ENCODE results near the gene PYCR2. TPM values are rescaled to one million over a fixed set of nuclear protein-coding genes. Genes with fewer than 3 reads are reported as not detected.

PYCR2 gene
- total RNA-seq, 4 donors from 2014 or later: 23.0 to 35.1 (median 28.0) TPM

GRCh38 chr1:225946803-225947202 lies 22.8 kb upstream of the PYCR2 start:
- no peak for DNase-seq
- peaks cover 0 to 23% (median 0%) of the 10 kb centered on the region in 4 donors for H3K27me3 ChIP-seq
- H3K27ac ChIP-seq: no peak overlapping the region
- peaks cover 0 to 12% (median 6%) of the 10 kb centered on the region in 3 donors for H3K4me1 ChIP-seq
- H3K4me3 ChIP-seq: no peak overlapping the region
- TF ChIP-seq CTCF (IDR thresholded peaks at IDR 0.05) (no peak), POLR2A (IDR thresholded peaks at IDR 0.05) (no peak)
- no peaks in the 10 kb centered on the region for H3K36me3 ChIP-seq
- intact Hi-C loops (cut with DNase I): no loop called here
- WGBS, 2 donors: 91 to 94% methylated on average over 5 of the region's 5 CpGs
- no peaks in the 10 kb centered on the region for H3K9me3 ChIP-seq

GRCh38 chr1:225946082-225946620 lies 22.1 kb upstream of the PYCR2 start:
- peaks cover 0 to 20% (median 0%) of the 10 kb centered on the region in 4 donors for H3K27me3 ChIP-seq
- TF ChIP-seq CTCF (IDR thresholded peaks at IDR 0.05) (no peak), POLR2A (IDR thresholded peaks at IDR 0.05) (no peak)
- DNase-seq: no peak
- intact Hi-C loops (cut with DNase I): no loop called here
- H3K4me1 ChIP-seq: peaks cover 0 to 19% (median 12%) of the 10 kb centered on the region in 3 donors
- no peaks in the 10 kb centered on the region for H3K36me3 ChIP-seq
- H3K9me3 ChIP-seq: no peaks in the 10 kb centered on the region
- H3K27ac ChIP-seq: no peak overlapping the region
- H3K4me3 ChIP-seq: no peak overlapping the region
- WGBS, 2 donors: 75 to 84% methylated on average over 2 to 4 of the region's 4 CpGs

GRCh38 chr1:225945564-225945963 lies 21.5 kb upstream of the PYCR2 start:
- WGBS, 2 donors: 73 to 75% methylated on average over 4 of the region's 4 CpGs
- H3K4me1 ChIP-seq: peaks cover 0 to 24% (median 18%) of the 10 kb centered on the region in 3 donors
- peaks cover 0 to 14% (median 0%) of the 10 kb centered on the region in 4 donors for H3K27me3 ChIP-seq
- no peak overlapping the region for H3K27ac ChIP-seq
- no peaks in the 10 kb centered on the region for H3K36me3 ChIP-seq
- TF ChIP-seq POLR2A (IDR thresholded peaks at IDR 0.05) (no peak), CTCF (IDR thresholded peaks at IDR 0.05) (no peak)
- intact Hi-C loops (cut with DNase I): no loop called here
- no peaks in the 10 kb centered on the region for H3K9me3 ChIP-seq
- DNase-seq: no peak
- H3K4me3 ChIP-seq: no peak overlapping the region

- Histone ChIP-seq H3K27me3 (peaks cover 0 to 8% (median 0%) of the 10 kb centered on the region in 4 donors), H3K36me3 (no peaks in the 10 kb centered on the region), H3K4me3 (no peak overlapping the region), H3K9me3 (no peaks in the 10 kb centered on the region), H3K27ac (no peak overlapping the region), H3K4me1 (peaks cover 0 to 27% (median 19%) of the 10 kb centered on the region in 3 donors)
- no peak for DNase-seq
- intact Hi-C loops (cut with DNase I): no loop called here
- WGBS, 2 donors: 69 to 100% methylated on average over 2 to 6 of the region's 7 CpGs
- TF ChIP-seq POLR2A (IDR thresholded peaks at IDR 0.05) (no peak), CTCF (IDR thresholded peaks at IDR 0.05) (no peak)
These were observed 20.9 kb upstream of the PYCR2 start for GRCh38 chr1:225944951-225945350.

GRCh38 chr1:225944387-225944786 lies 20.3 kb upstream of the PYCR2 start:
- intact Hi-C loops (cut with DNase I): no loop called here
- DNase-seq: no peak
- 45 to 60% methylated on average over 2 of the region's 2 CpGs for WGBS, 2 donors
- Histone ChIP-seq H3K4me1 (peaks cover 3 to 33% (median 19%) of the 10 kb centered on the region in 3 donors), H3K27ac (no peak overlapping the region), H3K27me3 (peaks cover 0 to 6% (median 0%) of the 10 kb centered on the region in 4 donors), H3K9me3 (no peaks in the 10 kb centered on the region), H3K4me3 (no peak overlapping the region), H3K36me3 (no peaks in the 10 kb centered on the region)
- no peak for TF ChIP-seq CTCF (IDR thresholded peaks at IDR 0.05)
- no peak for TF ChIP-seq POLR2A (IDR thresholded peaks at IDR 0.05)
